Transverse colon (tissue), 4 donors: ENCODE data around the gene ARVCF.

Source experiments
- POLR2AphosphoS5 ChIP-seq, 3 donors: sonication (generic); formaldehyde crosslinking; IDR thresholded peaks; one replicate each; pipeline ENCODE4 v1.6.1; 2016; ENCODE audit warnings: antibody characterized with exemption in 3 of 3
- TF ChIP-seq, protein P1 (sequence below), 5 experiments: fragments of 200-600 bp in 3 of 5; fragments of 450-650 bp in 2 of 5; sonication (generic) in 3 of 5; IDR thresholded peaks; 1 replicate in 2 of 5; 2 replicates in 3 of 5; pipeline ENCODE4 v1.5.1; 2016 to 2017; ENCODE audit warnings: antibody characterized with exemption in 5 of 5, inconsistent platforms in 3 of 5, mild to moderate bottlenecking in 2 of 5, moderate library complexity in 1 of 5

DNA sequence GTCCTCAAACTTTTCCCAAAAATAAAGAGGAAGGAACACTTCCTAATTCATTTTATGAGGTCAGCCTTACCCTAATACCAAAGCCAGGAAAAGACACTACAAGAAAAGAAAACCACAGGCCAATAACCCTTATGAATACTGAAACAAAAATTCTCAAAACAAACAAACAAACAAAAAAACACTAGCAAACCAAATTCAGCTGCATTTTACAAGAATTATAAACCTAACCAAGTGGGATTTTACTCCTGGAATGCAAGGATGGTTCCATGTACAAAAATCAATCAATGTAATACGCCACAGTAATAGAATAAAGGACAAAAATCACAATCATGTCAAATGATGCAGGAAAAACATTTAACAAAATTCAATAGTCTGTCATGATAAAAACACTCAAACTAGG is 13.3 kb downstream of the ARVCF start:
- TF ChIP-seq, protein P1, sequence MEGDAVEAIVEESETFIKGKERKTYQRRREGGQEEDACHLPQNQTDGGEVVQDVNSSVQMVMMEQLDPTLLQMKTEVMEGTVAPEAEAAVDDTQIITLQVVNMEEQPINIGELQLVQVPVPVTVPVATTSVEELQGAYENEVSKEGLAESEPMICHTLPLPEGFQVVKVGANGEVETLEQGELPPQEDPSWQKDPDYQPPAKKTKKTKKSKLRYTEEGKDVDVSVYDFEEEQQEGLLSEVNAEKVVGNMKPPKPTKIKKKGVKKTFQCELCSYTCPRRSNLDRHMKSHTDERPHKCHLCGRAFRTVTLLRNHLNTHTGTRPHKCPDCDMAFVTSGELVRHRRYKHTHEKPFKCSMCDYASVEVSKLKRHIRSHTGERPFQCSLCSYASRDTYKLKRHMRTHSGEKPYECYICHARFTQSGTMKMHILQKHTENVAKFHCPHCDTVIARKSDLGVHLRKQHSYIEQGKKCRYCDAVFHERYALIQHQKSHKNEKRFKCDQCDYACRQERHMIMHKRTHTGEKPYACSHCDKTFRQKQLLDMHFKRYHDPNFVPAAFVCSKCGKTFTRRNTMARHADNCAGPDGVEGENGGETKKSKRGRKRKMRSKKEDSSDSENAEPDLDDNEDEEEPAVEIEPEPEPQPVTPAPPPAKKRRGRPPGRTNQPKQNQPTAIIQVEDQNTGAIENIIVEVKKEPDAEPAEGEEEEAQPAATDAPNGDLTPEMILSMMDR (IDR thresholded peaks at IDR 0.05): no peak
- no peak for TF ChIP-seq POLR2AphosphoS5 (IDR thresholded peaks at IDR 0.05)
